Fibroblast of lung (primary cell): Measurements from ENCODE around the gene TMEM250. TPM values are rescaled to one million over a fixed set of nuclear protein-coding genes. Genes with fewer than 3 reads are reported as not detected.

Experiments used
- DNase-seq, 2 donors: peaks; one replicate each; pipeline versions ENCODE4 v3.0.0 to v3.0.0-alpha.2; 2010; ENCODE audit warnings: low read depth in 2 of 2
- H2AFZ ChIP-seq: 2 replicates; pipeline ENCODE4 v1.5.1; 2012; ENCODE audit warnings: low read length, control low read depth, inconsistent platforms
- H3K27ac ChIP-seq: 2 replicates; pipeline ENCODE4 v1.5.1; 2011; ENCODE audit warnings: low read length, control low read depth; ENCODE audit not compliant: insufficient read depth
- H3K27me3 ChIP-seq: 2 replicates; pipeline ENCODE4 v1.5.1; 2011; ENCODE audit warnings: mild to moderate bottlenecking, low read length; ENCODE audit not compliant: control insufficient read depth, insufficient read depth
- H3K36me3 ChIP-seq: 2 replicates; pipeline ENCODE4 v1.5.1; 2011; ENCODE audit warnings: low read length; ENCODE audit not compliant: control insufficient read depth, insufficient read depth
- H3K4me1 ChIP-seq: 2 replicates; pipeline ENCODE4 v1.5.1; 2011; ENCODE audit warnings: low read length; ENCODE audit not compliant: control insufficient read depth, insufficient read depth; ENCODE audit errors: extremely low read depth
- H3K4me2 ChIP-seq: 2 replicates; pipeline ENCODE4 v1.5.1; 2011; ENCODE audit warnings: low read length, control low read depth; ENCODE audit not compliant: insufficient read depth; ENCODE audit errors: extremely low read depth
- H3K4me3 ChIP-seq, 4 experiments: fragments of 200-600 bp in 1 of 4; sonication (generic) in 1 of 4; replicated peaks in 1 of 4; 2 replicates each; pipeline ENCODE4 v1.5.1; 2011 to 2016; ENCODE audit warnings: low read length in 4 of 4, low read depth in 3 of 4, mild to moderate bottlenecking in 3 of 4, control low read depth in 2 of 4, inconsistent platforms in 1 of 4, mixed read lengths in 1 of 4; ENCODE audit not compliant: insufficient read depth in 1 of 4; ENCODE audit errors: control extremely low read depth in 1 of 4
- H3K79me2 ChIP-seq: 2 replicates; pipeline ENCODE4 v1.5.1; 2012; ENCODE audit warnings: mild to moderate bottlenecking, low read length, inconsistent platforms; ENCODE audit not compliant: control insufficient read depth, insufficient read depth
- H3K9ac ChIP-seq: 2 replicates; pipeline ENCODE4 v1.5.1; 2011; ENCODE audit warnings: mild to moderate bottlenecking, low read length, control low read depth; ENCODE audit not compliant: insufficient read depth
- H3K9me3 ChIP-seq: 2 replicates; pipeline ENCODE4 v1.5.1; 2012; ENCODE audit warnings: low read depth, low read length; ENCODE audit not compliant: control insufficient read depth, insufficient read depth
- H4K20me1 ChIP-seq: 2 replicates; pipeline ENCODE4 v1.5.1; 2011; ENCODE audit warnings: low read length; ENCODE audit not compliant: control insufficient read depth, insufficient read depth; ENCODE audit errors: extremely low read depth
- EZH2 ChIP-seq: IDR thresholded peaks from 2 replicates; pipeline ENCODE4 v1.5.1; 2012; ENCODE audit warnings: low read length, control low read depth, mild to moderate bottlenecking; ENCODE audit errors: missing control alignments
- polyA minus RNA-seq: library from RNA; depleted of rRNA, polyadenylated mRNA; stranded (reverse); fragments of >200 nt; gene quantifications from 2 replicates; pipeline ENCODE4 v1.2.3, GENCODE V29; 2011; ENCODE audit warnings: low replicate concordance
- polyA plus RNA-seq, 2 donors: library from polyadenylated mRNA; depleted of rRNA in 1 of 2; stranded (reverse) in 1 of 2; unstranded in 1 of 2; fragments of >200 nt; gene quantifications; 2 replicates each; pipeline ENCODE4 v1.2.1, GENCODE V29; 2011 to 2012; ENCODE audit warnings: missing spikeins in 1 of 2
- total RNA-seq: library from RNA; depleted of rRNA; stranded (reverse); fragments of >200 nt; gene quantifications from 2 replicates; pipeline ENCODE4 v1.2.1, GENCODE V29; 2014
- TF ChIP-seq, protein P1 (sequence below), 2 donors: IDR thresholded peaks in 1 of 2; conservative IDR thresholded peaks in 1 of 2; 1 replicate in 1 of 2; 2 replicates in 1 of 2; pipeline ENCODE4 v1.5.1; 2011 to 2012; ENCODE audit warnings: low read length in 2 of 2, control low read depth in 1 of 2, inconsistent platforms in 1 of 2, low read depth in 1 of 2, mild to moderate bottlenecking in 1 of 2

The TMEM250 gene, protein sequence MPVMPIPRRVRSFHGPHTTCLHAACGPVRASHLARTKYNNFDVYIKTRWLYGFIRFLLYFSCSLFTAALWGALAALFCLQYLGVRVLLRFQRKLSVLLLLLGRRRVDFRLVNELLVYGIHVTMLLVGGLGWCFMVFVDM
- total RNA-seq (43.3 and 48.0 TPM in 2 replicates), polyA plus RNA-seq (13.3 and 13.6 TPM in 2 replicates), polyA minus RNA-seq (15.6 and 19.8 TPM in 2 replicates)
- polyA plus RNA-seq (2012): 23.7 and 26.1 TPM in 2 replicates

DNA sequence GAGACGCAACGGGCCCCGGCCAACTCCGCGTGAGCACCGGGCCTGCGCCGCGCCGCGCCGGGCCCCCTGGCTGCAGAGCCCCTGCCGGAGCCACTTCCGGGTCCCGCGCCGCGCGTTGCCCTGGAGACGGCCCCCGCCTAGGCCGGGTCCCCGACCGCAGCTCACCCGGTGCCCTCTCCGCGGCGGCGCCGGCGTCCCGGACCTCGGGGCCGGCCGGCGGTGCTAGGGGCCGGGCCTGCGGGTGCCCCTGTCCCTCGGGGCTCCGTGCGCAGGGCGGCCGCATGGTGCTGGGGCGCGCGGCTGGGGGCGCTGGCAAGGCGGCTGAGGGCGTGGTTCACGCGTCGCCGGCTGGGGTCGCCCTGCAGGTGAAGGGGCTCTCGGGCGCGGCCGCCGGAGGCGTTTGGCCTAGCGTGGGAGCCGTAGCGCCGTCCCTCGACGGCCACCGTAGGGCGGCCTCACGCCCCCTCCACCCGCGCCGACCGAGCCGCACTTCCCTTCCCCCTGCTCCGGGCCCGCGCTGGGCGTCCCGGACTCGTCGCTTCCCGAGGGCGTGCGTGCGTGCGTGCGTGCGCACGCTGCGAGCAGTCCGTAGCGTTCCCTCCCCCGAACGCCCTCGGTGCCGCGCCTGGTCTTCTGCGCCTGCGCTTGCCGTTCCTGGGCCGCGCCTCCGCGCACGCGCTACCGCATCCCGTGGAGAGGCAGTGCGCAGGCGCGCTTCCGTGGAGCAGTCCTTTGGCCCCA lies at the start of gene TMEM250:
TMEM250 (minus strand) TSS at position 556 of the 741 bp plus-strand sequence. CDS start 1,975 bp downstream, outside the sequence.
- H3K4me2 ChIP-seq: peak within 1 kb of the TSS; percentile 85
- no peaks in the 10 kb centered on the region for H3K27me3 ChIP-seq
- H3K4me3 ChIP-seq: peak within 1 kb of the TSS; percentile 56 to 78 (median 62)
- peaks cover 9% of the 10 kb centered on the region for H3K36me3 ChIP-seq
- H4K20me1 ChIP-seq: no peaks in the 10 kb centered on the region
- H3K79me2 ChIP-seq: peaks cover 19% of the 10 kb centered on the region
- H3K27ac ChIP-seq: peak within 1 kb of the TSS; percentile 70
- TF ChIP-seq EZH2: no peak
- TF ChIP-seq, protein P1, sequence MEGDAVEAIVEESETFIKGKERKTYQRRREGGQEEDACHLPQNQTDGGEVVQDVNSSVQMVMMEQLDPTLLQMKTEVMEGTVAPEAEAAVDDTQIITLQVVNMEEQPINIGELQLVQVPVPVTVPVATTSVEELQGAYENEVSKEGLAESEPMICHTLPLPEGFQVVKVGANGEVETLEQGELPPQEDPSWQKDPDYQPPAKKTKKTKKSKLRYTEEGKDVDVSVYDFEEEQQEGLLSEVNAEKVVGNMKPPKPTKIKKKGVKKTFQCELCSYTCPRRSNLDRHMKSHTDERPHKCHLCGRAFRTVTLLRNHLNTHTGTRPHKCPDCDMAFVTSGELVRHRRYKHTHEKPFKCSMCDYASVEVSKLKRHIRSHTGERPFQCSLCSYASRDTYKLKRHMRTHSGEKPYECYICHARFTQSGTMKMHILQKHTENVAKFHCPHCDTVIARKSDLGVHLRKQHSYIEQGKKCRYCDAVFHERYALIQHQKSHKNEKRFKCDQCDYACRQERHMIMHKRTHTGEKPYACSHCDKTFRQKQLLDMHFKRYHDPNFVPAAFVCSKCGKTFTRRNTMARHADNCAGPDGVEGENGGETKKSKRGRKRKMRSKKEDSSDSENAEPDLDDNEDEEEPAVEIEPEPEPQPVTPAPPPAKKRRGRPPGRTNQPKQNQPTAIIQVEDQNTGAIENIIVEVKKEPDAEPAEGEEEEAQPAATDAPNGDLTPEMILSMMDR (conservative IDR thresholded peaks at IDR 0.05 in 1 of 2, IDR thresholded peaks at IDR 0.05 in 1 of 2; ENCODE audit: low read depth in 1 of 2, low read length in 2 of 2): peak in 1 of 2 donors; percentile 4
- peaks cover 6% of the 10 kb centered on the region for H3K4me1 ChIP-seq
- no peaks in the 10 kb centered on the region for H3K9me3 ChIP-seq
- H2AFZ ChIP-seq: no peak within 1 kb of the TSS
- peak within 1 kb of the TSS; percentile 81 for H3K9ac ChIP-seq
- DNase-seq: peak; percentile 93 to 96

DNA sequence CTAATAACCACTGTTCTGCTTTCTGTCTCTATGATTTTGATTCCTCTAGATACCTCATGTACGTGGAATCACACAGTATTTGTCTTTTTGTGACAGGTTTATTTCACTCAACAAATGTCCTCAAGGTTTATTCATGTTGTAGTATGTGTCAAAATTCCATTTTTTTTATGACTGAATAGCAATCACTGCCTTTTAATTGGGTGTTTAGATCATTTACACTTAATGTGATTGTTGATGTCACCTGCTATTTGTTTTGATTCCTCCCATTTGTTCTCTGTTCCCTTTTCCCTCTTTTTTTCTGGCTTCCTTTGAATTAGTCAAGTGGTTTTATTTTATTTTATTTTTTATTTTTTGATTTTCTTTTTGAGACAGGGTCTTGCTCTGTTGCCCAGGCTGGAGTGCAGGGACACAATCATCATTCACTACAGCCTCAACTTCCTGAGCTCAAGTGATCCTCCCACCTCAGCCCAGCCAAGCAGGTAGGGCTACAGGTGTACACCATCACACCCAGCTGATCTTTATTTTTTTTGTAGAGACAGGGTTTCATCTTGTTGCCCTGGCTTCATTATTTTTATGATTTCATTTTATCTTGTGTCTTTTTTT lies 44.7 kb upstream of the TMEM250 start:
- Histone ChIP-seq H3K4me3 (no peak overlapping the region), H3K4me1 (no peaks in the 10 kb centered on the region), H4K20me1 (no peaks in the 10 kb centered on the region), H3K9ac (no peak overlapping the region), H3K9me3 (no peaks in the 10 kb centered on the region), H3K36me3 (no peaks in the 10 kb centered on the region), H3K27ac (no peak overlapping the region), H3K79me2 (no peaks in the 10 kb centered on the region), H3K4me2 (no peak overlapping the region), H2AFZ (no peak overlapping the region), H3K27me3 (peaks cover 4% of the 10 kb centered on the region)
- TF ChIP-seq EZH2: no peak
- TF ChIP-seq, protein P1 (conservative IDR thresholded peaks at IDR 0.05 in 1 of 2, IDR thresholded peaks at IDR 0.05 in 1 of 2; ENCODE audit: low read depth in 1 of 2, low read length in 2 of 2): no peak
- no peak for DNase-seq

DNA sequence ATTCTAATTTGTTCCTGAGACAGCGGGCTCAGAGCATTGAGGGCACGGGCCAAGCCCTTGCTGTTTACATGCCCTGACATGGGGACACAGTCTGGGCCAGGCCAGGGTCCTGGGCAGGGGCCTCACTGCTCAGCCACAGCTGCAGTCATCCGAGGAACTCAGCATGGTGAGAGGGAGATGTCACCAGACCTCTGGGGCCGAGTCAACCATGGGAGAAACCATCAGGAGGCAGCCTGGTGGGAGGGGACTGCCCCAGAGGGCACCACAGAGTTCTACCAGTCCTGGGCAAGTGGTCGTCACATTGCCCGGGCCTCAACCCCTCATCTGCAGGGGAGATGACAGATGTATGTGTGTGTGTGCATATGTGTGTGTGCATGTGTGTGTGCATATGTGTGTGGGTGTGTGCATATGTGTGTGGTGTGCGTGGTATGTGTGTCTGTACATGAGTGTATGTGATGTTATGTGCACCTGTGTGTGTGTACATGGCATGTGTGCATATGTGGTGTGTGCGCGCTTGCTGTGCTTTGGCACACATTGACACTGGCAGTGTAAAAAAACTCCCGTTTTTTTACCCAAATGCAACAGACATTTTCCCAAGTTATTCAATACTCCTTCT lies 42.4 kb upstream of the TMEM250 start:
- Histone ChIP-seq H2AFZ (no peak overlapping the region), H3K27me3 (peaks cover 8% of the 10 kb centered on the region), H3K4me1 (no peaks in the 10 kb centered on the region), H3K36me3 (no peaks in the 10 kb centered on the region), H3K27ac (no peak overlapping the region), H3K79me2 (no peaks in the 10 kb centered on the region), H3K4me2 (no peak overlapping the region), H3K9me3 (no peaks in the 10 kb centered on the region), H3K4me3 (no peak overlapping the region), H4K20me1 (no peaks in the 10 kb centered on the region), H3K9ac (no peak overlapping the region)
- no peak for TF ChIP-seq EZH2
- TF ChIP-seq, protein P1 (conservative IDR thresholded peaks at IDR 0.05 in 1 of 2, IDR thresholded peaks at IDR 0.05 in 1 of 2; ENCODE audit: low read depth in 1 of 2, low read length in 2 of 2): no peak
- no peak for DNase-seq
